GM21528 (cell line): Measurements from ENCODE around the gene PUDP.
"Not testable (repeated sequence)": the region's sequence is repeated elsewhere in the genome, so short reads cannot be mapped to it uniquely, and the experiment has no call there.

ENCODE experiments used
- ATAC-seq: cut with Tn5 transposase; IDR thresholded peaks from one replicate; pipeline ENCODE4 v1.9.1; 2021; ENCODE audit warnings: mild to moderate bottlenecking, moderate library complexity; ENCODE audit not compliant: unreplicated experiment, low FRiP score

Gene PUDP

GRCh38 chrX:7050271-7050670 lies 97.7 kb downstream of the PUDP start:
- no peak for ATAC-seq

DNA sequence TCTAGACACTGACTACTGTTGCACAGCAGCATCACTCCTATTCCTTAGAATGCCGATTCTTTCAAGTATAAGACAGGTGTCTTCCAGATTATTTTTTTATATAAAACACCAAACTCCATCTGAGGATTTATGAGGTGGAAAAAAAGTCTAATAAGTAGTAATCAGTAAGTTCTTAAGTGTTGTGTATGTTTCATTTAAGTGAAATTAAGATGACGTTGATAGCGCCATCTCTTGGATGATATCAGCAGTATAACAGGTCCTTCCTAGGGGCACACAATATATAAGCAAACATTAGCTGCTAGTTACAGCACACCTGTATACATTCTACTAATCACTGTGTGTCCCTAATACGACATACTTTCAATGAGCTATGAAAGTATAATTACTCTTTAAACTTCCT lies 100.0 kb downstream of the PUDP start:
- ATAC-seq: no peak

DNA sequence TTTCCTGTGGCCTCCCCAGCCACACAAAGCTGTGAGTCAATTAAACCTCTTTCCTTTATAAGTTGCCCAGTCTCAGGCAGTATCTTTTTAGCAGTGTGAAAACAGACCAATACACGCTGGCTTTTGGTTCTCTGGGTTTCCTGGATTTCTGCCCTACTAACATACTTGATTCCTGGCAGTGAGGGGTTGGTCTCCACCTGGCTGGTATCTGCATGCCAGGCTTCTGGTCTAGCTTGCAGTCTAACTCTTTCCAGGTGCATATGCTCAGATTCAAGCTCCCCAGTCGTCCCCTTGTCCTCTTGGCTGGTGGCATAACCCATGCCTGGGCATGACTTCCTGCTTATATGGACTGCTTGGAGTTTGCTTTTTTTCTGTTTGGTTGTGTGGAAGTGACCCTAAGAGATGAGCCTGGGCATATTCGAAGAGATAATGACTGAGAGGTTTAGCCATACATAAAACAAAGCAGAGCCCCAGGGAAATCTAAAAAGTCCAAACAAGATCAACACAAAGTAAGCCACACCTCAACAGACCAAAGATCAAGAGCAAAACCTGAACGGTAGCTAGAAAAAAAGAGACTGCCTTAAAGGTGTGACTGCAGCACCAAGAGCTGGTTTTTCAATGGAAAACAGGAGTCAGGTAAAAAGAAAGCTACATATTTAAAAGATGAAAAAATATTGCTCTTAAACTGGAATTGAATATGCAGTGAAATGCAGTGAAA lies 102.6 kb downstream of the PUDP start:
- no peak for ATAC-seq

- not testable (repeated sequence) for ATAC-seq
Measured at GRCh38 chrX:7043796-7044433, 104.0 kb downstream of the PUDP start.

GRCh38 chrX:7028246-7028645 lies 119.7 kb downstream of the PUDP start:
- no peak for ATAC-seq

DNA sequence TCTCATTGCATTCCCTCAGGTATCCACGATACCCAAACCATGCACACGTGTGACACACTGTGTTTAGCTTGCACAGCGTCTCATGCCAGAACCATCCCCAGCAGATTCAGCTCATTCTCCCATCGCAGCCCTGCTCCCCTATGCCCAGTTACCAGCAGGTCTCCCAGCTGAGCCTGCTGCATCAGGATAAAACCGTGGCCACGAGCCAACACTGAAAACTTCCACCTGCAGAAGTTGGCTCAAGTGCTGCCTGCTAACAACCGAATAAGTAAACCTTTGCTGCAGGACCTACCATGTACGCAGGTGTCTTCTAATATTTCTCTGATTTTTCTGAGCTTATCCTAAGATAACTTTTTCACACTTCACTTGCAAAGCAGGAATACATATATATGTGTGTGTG lies 120.9 kb downstream of the PUDP start:
- no peak for ATAC-seq

- not testable (repeated sequence) for ATAC-seq
Measured at GRCh38 chrX:7026365-7026764, 121.6 kb downstream of the PUDP start.

GRCh38 chrX:7025471-7025870 lies 122.5 kb downstream of the PUDP start:
- no peak for ATAC-seq

GRCh38 chrX:7024850-7025249 lies 123.1 kb downstream of the PUDP start:
- no peak for ATAC-seq

GRCh38 chrX:7022996-7023395 lies 125.0 kb downstream of the PUDP start:
- ATAC-seq: not testable (repeated sequence)

DNA sequence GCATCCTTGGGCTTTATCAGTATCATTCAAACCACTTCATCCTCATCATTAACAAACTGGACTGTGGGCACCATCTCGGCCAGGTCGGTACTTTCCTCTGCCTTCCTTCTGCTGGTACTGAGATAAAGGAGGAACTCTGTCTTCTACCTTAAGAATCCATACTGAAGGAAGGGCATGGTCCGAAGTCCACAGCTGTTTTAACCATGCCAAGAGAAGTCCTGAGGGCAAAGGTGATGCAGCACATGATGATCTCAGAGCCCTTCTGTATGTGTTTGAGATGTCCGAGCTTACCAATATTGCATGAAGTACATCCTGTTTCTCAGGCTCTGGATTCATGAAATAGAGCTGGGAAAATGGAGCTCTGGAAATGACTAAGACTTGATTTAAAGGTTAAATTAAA lies 126.0 kb downstream of the PUDP start:
- no peak for ATAC-seq

GRCh38 chrX:7019555-7019954 lies 128.4 kb downstream of the PUDP start:
- no peak for ATAC-seq

DNA sequence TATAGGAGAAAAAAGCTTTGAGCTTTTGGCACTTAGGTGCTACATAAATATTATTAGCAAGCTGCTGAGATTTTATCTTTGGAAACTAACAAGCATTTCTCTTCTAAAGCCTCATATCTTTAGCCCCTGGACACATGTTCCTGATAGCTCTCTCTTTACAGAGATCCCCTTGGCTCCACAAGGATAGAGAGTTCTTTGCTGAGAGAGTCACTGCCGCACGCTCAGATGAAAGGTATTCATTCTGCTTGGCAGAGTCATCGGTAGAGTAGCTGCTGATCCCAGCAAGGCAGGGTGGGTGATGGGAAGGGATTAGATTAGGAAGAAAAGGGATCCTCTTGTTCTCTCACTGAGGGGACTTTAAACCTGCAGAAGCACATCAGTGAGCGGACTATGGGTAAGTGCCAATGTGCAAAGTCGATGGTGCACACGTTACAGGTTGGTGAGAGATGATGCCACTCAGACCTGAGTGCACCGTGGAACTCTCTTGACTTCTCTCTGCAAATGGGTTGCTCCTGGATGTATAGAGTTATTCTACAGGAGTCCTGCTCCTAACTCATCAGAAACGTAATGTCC lies 135.6 kb downstream of the PUDP start:
- not testable (repeated sequence) for ATAC-seq

DNA sequence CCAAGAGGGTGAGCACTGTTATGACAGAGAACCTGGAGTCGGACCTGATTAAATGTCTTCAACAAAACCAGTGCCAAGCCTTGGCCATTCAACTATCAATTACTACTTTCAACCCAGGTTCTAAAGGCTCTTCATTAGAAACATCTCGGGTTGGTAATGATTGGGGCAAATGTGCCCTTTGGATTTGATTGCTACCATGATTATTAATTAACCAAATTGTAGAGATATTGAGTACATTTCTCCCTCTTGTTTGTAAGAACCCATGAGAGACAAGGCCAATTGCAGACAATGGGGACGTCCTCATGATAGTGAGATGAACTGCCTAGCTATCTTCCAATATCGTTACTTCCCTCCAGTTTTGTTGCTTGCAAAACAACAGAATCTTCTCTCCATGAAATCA lies 137.1 kb downstream of the PUDP start:
- ATAC-seq: not testable (repeated sequence)

GRCh38 chrX:7007328-7007727 lies 140.6 kb downstream of the PUDP start:
- ATAC-seq: not testable (repeated sequence)
